H9 (cell line): ENCODE data around the gene TERC. TPM values are rescaled to one million over a fixed set of nuclear protein-coding genes. Genes with fewer than 3 reads are reported as not detected.

ENCODE experiments used
- DNase-seq: peaks from one replicate; pipeline ENCODE4 v3.0.0-alpha.2; 2017
- H2AFZ ChIP-seq: one replicate; pipeline ENCODE4 v1.6.1; 2013; ENCODE audit warnings: mild to moderate bottlenecking, low read length, control low read depth, moderate library complexity
- H2AK5ac ChIP-seq: 2 replicates; pipeline ENCODE4 v1.6.1; 2013; ENCODE audit warnings: low read length, control low read depth, mixed read lengths; ENCODE audit not compliant: insufficient read length
- H2BK120ac ChIP-seq: one replicate; pipeline ENCODE4 v1.6.1; 2013; ENCODE audit warnings: low read depth, mild to moderate bottlenecking, low read length, control low read depth, inconsistent platforms; ENCODE audit not compliant: poor library complexity, severe bottlenecking
- H2BK12ac ChIP-seq: 2 replicates; pipeline ENCODE4 v1.6.1; 2013; ENCODE audit warnings: low read length, control low read depth, mixed read lengths, low read depth; ENCODE audit not compliant: insufficient read length
- H2BK15ac ChIP-seq: 2 replicates; pipeline ENCODE4 v1.6.1; 2013; ENCODE audit warnings: low read depth, low read length, control low read depth
- H2BK20ac ChIP-seq: one replicate; pipeline ENCODE4 v1.6.1; 2013; ENCODE audit warnings: low read depth, mild to moderate bottlenecking, low read length, control low read depth, inconsistent platforms; ENCODE audit not compliant: poor library complexity, severe bottlenecking
- H2BK5ac ChIP-seq: 2 replicates; pipeline ENCODE4 v1.6.1; 2013; ENCODE audit warnings: low read length, control low read depth, mixed read lengths; ENCODE audit not compliant: insufficient read length
- H3K14ac ChIP-seq: 2 replicates; pipeline ENCODE4 v1.6.1; 2013; ENCODE audit warnings: low read length, control low read depth; ENCODE audit not compliant: insufficient read depth
- H3K18ac ChIP-seq: 2 replicates; pipeline ENCODE4 v1.6.1; 2013; ENCODE audit warnings: low read depth, mild to moderate bottlenecking, mixed read lengths, low read length, control low read depth; ENCODE audit not compliant: insufficient read length
- H3K23ac ChIP-seq: 2 replicates; pipeline ENCODE4 v1.6.1; 2013; ENCODE audit warnings: low read length, control low read depth, mixed read lengths, low read depth; ENCODE audit not compliant: insufficient read length
- H3K23me2 ChIP-seq: 2 replicates; pipeline ENCODE4 v1.6.1; 2013; ENCODE audit warnings: low read depth, mild to moderate bottlenecking, mixed read lengths, low read length, control low read depth; ENCODE audit not compliant: insufficient read length, poor library complexity, severe bottlenecking
- H3K27ac ChIP-seq: 2 replicates; pipeline ENCODE4 v1.5.1; 2013; ENCODE audit warnings: low read length, control low read depth, mixed read lengths, low read depth; ENCODE audit not compliant: insufficient read length
- H3K27me3 ChIP-seq: 2 replicates; pipeline ENCODE4 v1.6.1; 2013; ENCODE audit warnings: low read length, control low read depth, inconsistent platforms; ENCODE audit not compliant: insufficient read depth
- H3K4ac ChIP-seq: 2 replicates; pipeline ENCODE4 v1.6.1; 2013; ENCODE audit warnings: low read depth, mild to moderate bottlenecking, control low read depth, inconsistent platforms, low read length, moderate library complexity
- H3K4me1 ChIP-seq: 2 replicates; pipeline ENCODE4 v1.6.1; 2013; ENCODE audit warnings: low read length, control low read depth, inconsistent platforms; ENCODE audit not compliant: insufficient read depth
- H3K4me2 ChIP-seq: 2 replicates; pipeline ENCODE4 v1.6.1; 2013; ENCODE audit warnings: low read length, control low read depth, mixed read lengths; ENCODE audit not compliant: insufficient read length, insufficient read depth
- H3K56ac ChIP-seq: 2 replicates; pipeline ENCODE4 v1.6.1; 2013; ENCODE audit warnings: low read depth, mild to moderate bottlenecking, mixed read lengths, low read length, control low read depth; ENCODE audit not compliant: insufficient read length
- H3K79me1 ChIP-seq: 2 replicates; pipeline ENCODE4 v1.6.1; 2013; ENCODE audit warnings: low read depth, mild to moderate bottlenecking, moderate library complexity, low read length, control low read depth, inconsistent platforms; ENCODE audit not compliant: insufficient read depth, poor library complexity, severe bottlenecking
- H3K79me2 ChIP-seq: 2 replicates; pipeline ENCODE4 v1.6.1; 2013; ENCODE audit warnings: low read length, control low read depth, inconsistent platforms; ENCODE audit not compliant: insufficient read depth
- H3K9ac ChIP-seq: 2 replicates; pipeline ENCODE4 v1.6.1; 2013; ENCODE audit warnings: low read length, control low read depth, mixed read lengths; ENCODE audit not compliant: insufficient read length; ENCODE audit errors: extremely low read depth
- H3K9me3 ChIP-seq: one replicate; pipeline ENCODE4 v1.6.1; 2013; ENCODE audit warnings: low read depth, low read length, inconsistent platforms; ENCODE audit not compliant: control insufficient read depth
- H3T11ph ChIP-seq: one replicate; pipeline ENCODE4 v1.6.1; 2013; ENCODE audit warnings: mild to moderate bottlenecking, low read length, control low read depth, inconsistent platforms
- H4K20me1 ChIP-seq: one replicate; pipeline ENCODE4 v1.6.1; 2013; ENCODE audit not compliant: control insufficient read depth, insufficient read length, insufficient read depth
- H4K5ac ChIP-seq: 2 replicates; pipeline ENCODE4 v1.6.1; 2013; ENCODE audit warnings: low read depth, mild to moderate bottlenecking, mixed read lengths, low read length, control low read depth; ENCODE audit not compliant: insufficient read length
- H4K8ac ChIP-seq: replicated peaks from 2 replicates; pipeline ENCODE4 v1.6.1; 2013; ENCODE audit warnings: low read length, control low read depth, mixed read lengths, low read depth; ENCODE audit not compliant: insufficient read length
- H4K91ac ChIP-seq: 2 replicates; pipeline ENCODE4 v1.6.1; 2013; ENCODE audit warnings: low read depth, mild to moderate bottlenecking, moderate library complexity, mixed read lengths, low read length, control low read depth; ENCODE audit not compliant: insufficient read length
- H3K27ac Mint-ChIP-seq, 3 experiments: 2 replicates in 2 of 3; 3 replicates in 1 of 3; pipeline ENCODE4 v1.8.0; 2020 to 2021; ENCODE audit warnings: mixed read lengths in 3 of 3, mild to moderate bottlenecking in 1 of 3, moderate library complexity in 1 of 3
- H3K27me3 Mint-ChIP-seq: 2 replicates; pipeline ENCODE4 v1.8.0; 2021; ENCODE audit warnings: low read depth, mild to moderate bottlenecking, moderate library complexity, mixed read lengths
- H3K36me3 Mint-ChIP-seq, 3 experiments: 2 replicates in 2 of 3; 3 replicates in 1 of 3; pipeline ENCODE4 v1.8.0; 2020 to 2021; ENCODE audit warnings: low read depth in 3 of 3, mixed read lengths in 3 of 3; ENCODE audit not compliant: insufficient read depth in 1 of 3
- H3K4me1 Mint-ChIP-seq, 2 experiments: 2 replicates each; pipeline ENCODE4 v1.8.0; 2020; ENCODE audit warnings: mixed read lengths in 2 of 2
- H3K4me3 Mint-ChIP-seq, 2 experiments: 2 replicates in 1 of 2; 3 replicates in 1 of 2; pipeline ENCODE4 v1.8.0; 2020 to 2021; ENCODE audit warnings: mild to moderate bottlenecking in 2 of 2, mixed read lengths in 2 of 2, moderate library complexity in 1 of 2
- H3K9me3 Mint-ChIP-seq, 2 experiments: 2 replicates in 1 of 2; 3 replicates in 1 of 2; pipeline ENCODE4 v1.8.0; 2020; ENCODE audit warnings: mild to moderate bottlenecking in 2 of 2, mixed read lengths in 2 of 2, moderate library complexity in 1 of 2
- WGBS: extraction: QIAGEN DNeasy Blood & Tissue Kit; methylation state at CpG from one replicate; pipeline ENCODE4 v1.1.7; 2013; ENCODE audit warnings: missing lambda C conversion rate, low lambda C conversion rate, mixed read lengths; ENCODE audit not compliant: insufficient read length; ENCODE audit errors: extremely low coverage; 5-methylcytosine and 5-hydroxymethylcytosine counted together
- total RNA-seq: library from RNA; stranded (reverse); gene quantifications from 2 replicates; pipeline ENCODE4 v1.2.1, GENCODE V29; 2021
- TF ChIP-seq, protein P1 (sequence below): fragments of 200-600 bp; sonication (generic); conservative IDR thresholded peaks from 3 replicates; pipeline ENCODE4 v1.8.0; 2021; ENCODE audit warnings: antibody characterized with exemption, mild to moderate bottlenecking

The TERC gene
- total RNA-seq, 1 experiment from 2014 or later, result 14.1 TPM

DNA sequence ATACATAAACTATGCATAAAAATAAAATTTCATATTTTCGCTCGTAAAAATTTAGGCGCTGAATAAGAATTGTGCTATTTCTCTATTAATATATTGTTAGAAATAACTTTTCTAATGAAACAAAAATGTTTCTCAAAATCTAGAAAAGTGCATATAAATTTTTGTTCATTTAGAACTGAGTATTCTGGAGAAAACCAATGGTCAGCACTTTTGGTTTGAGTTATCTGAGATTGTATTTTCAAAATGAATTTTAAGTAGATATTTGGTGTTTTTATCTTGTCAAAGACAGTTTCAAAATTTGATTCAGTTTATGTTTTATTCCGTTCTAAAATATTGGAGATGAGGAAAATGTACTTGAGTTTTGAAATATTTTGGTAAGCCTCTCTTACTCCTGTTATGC is 22.3 kb upstream of the TERC start:
- no peak for DNase-seq
- Histone ChIP-seq H3K4me1 (no peaks in the 10 kb centered on the region), H2BK5ac (no peak overlapping the region), H3T11ph (no peak overlapping the region), H3K23me2 (no peaks in the 10 kb centered on the region), H4K8ac (no peak overlapping the region), H3K27ac (no peak overlapping the region), H2BK20ac (no peak overlapping the region), H3K18ac (no peak overlapping the region), H3K23ac (no peak overlapping the region), H3K9me3 (no peaks in the 10 kb centered on the region), H4K5ac (no peak overlapping the region), H3K27me3 (no peaks in the 10 kb centered on the region), H2BK120ac (no peak overlapping the region), H4K20me1 (no peaks in the 10 kb centered on the region), H2AK5ac (no peak overlapping the region), H2BK15ac (no peak overlapping the region), H3K9ac (no peak overlapping the region), H4K91ac (no peak overlapping the region), H3K14ac (no peak overlapping the region), H3K56ac (no peak overlapping the region), H3K4me2 (no peak overlapping the region), H3K4ac (no peak overlapping the region), H3K79me2 (no peaks in the 10 kb centered on the region), H2BK12ac (no peak overlapping the region), H2AFZ (no peak overlapping the region), H3K79me1 (no peaks in the 10 kb centered on the region)
- peaks cover 14 to 51% (median 37%) of the 10 kb centered on the region in 3 experiments; a peak in 6 of 7 replicates for H3K36me3 Mint-ChIP-seq
- no peaks in the 10 kb centered on the region for H3K27me3 Mint-ChIP-seq
- H3K27ac Mint-ChIP-seq, result no peak overlapping the region
- H3K4me3 Mint-ChIP-seq, result no peak overlapping the region
- peaks cover 0 to 8% of the 10 kb centered on the region in 2 experiments; a peak in 2 of 4 replicates for H3K4me1 Mint-ChIP-seq
- TF ChIP-seq, protein P1, sequence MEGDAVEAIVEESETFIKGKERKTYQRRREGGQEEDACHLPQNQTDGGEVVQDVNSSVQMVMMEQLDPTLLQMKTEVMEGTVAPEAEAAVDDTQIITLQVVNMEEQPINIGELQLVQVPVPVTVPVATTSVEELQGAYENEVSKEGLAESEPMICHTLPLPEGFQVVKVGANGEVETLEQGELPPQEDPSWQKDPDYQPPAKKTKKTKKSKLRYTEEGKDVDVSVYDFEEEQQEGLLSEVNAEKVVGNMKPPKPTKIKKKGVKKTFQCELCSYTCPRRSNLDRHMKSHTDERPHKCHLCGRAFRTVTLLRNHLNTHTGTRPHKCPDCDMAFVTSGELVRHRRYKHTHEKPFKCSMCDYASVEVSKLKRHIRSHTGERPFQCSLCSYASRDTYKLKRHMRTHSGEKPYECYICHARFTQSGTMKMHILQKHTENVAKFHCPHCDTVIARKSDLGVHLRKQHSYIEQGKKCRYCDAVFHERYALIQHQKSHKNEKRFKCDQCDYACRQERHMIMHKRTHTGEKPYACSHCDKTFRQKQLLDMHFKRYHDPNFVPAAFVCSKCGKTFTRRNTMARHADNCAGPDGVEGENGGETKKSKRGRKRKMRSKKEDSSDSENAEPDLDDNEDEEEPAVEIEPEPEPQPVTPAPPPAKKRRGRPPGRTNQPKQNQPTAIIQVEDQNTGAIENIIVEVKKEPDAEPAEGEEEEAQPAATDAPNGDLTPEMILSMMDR, result no peak
- no peaks in the 10 kb centered on the region for H3K9me3 Mint-ChIP-seq
- WGBS, result no CpG with 5 or more reads among the region's 4 CpGs
